T-helper 2 cell treated with Interferon-gamma antibody and Interleukin-4, amounts not matched to agents 100 ng/mL and 5 ng/mL, for 36 hours (primary cell): ENCODE results near the gene TMEM11. TPM values are rescaled to one million over a fixed set of nuclear protein-coding genes. Genes with fewer than 3 reads are reported as not detected.

Experiments used
- intact Hi-C: fragments of 100-400 bp; cut with micrococcal nuclease; formaldehyde crosslinking; loops from one replicate; pipeline ENCODE4 v1.15.1; 2023
- total RNA-seq: library from RNA; stranded (reverse); gene quantifications from 2 replicates; pipeline ENCODE4 v1.2.3, GENCODE V29; 2022

Gene TMEM11
- total RNA-seq, 1 donor from 2014 or later = 20.3 TPM

DNA sequence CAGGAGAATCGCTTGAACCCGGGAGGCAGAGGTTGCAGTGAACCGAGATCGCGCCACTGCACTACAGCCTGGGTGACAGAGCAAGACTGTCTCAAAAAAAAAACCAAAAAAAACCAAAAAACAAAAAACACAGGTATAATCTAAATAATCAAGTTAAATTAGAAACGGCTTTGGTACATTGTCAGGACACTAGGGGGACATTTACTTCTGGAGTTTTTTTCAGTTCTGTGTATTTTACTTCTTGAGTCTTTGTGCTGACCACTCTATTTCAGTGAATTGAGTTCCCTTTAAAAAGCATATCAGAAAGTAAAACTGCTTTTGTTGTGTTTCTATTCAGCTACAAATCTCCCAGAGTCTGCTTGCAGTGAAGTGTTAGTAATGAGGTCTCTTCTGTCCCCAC lies 50.9 kb downstream of the TMEM11 start:
- intact Hi-C loops = no loop called here

GRCh38 chr17:21162394-21162775 lies 51.6 kb downstream of the TMEM11 start:
- intact Hi-C loops = no loop called here

DNA sequence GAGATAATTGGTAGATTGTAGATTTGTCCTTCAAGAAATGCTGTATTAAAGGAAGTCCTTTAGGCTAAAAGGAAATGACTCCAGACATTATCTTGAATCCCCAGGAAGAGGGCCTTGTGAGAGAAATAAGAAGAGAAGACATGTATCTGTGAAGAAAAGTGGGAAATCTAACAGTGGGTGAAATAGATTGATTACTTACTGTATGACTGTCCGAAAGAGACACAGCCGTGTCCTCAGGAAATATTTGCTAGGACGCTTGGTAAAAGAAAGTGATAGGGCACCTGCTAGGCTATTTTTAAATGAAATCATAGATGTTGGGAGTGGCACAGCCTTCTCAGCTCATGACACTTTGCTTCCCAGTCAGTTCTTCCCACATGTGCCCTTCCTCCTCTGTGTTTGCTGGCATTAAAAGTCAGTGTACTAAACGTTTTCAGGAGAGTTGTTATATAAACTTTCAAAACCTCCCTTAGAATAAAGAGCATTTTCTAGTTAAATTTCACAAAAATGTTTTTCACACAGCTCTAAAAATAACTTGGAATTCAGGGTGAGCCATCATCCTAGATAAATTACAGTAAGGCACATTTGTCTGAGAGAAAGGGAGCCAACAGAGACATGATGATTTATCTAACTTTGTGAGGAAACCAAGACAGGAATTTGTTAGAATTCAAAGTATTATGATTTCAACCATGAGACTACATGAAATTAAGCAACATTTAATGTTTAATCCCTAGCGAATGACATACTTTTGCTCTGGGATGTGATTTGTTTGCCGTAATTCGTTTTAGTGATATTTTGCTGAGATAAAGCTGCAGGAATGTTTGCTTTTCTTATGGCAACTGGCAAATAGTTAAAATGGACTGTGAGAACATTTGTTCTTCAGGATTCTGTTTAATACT lies 52.2 kb downstream of the TMEM11 start:
- intact Hi-C loops = no loop called here

- intact Hi-C loops = no loop called here
Observed at GRCh38 chr17:21160401-21160800, 53.6 kb downstream of the TMEM11 start.

- intact Hi-C loops = no loop called here
Observed at GRCh38 chr17:21157586-21158370, 56.2 kb downstream of the TMEM11 start.

DNA sequence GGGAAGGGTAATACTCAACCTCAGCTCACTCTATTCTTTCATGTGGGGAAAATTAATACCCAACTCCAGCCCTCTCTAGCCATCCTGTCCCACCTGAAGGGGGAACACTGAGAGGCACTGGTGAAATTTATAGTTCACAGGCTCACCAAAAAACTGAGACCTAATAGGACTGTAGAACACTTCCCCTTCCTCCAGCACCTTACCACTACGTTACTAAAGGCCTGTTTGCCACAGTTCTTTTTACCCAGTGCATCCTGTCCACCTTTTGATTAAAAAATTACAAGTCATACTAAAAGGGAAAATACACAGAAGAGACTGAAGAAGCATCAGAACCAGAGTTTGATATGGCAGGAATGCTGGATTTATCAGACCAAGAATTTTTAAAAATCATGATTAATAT lies 61.2 kb downstream of the TMEM11 start:
- intact Hi-C loops = no loop called here

DNA sequence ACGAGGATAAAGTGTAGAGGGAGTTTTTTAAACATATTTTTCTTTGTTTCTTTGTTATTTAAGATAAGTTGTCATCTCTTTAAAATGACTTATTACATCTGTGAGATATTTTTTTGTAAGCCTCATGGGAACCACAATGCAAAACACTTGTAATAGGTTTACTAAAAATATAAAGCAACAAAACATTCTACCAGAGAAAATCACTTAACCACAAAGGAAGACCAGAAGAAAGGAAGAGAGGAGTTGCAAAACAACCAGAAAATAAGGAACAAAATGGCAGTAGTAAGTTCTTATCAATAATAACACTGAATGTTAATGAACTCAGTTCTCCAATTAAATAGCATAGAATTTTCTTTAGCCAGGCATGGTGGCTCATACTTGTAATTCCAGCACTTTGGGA lies 64.3 kb downstream of the TMEM11 start:
- intact Hi-C loops = no loop called here

Other genes with a start within 250 kb of the TMEM11 start
- gene USP22, start 171.2 kb downstream of the TMEM11 start, total RNA-seq = 144 and 157 TPM in 2 replicates
- 15.1 and 15.3 TPM in 2 replicates for gene DHRS7B, start 87.2 kb downstream of the TMEM11 start, total RNA-seq
- gene NATD1, start 39.2 kb upstream of the TMEM11 start, total RNA-seq = 1.0 and 1.1 TPM in 2 replicates
- gene MAP2K3, start 70.5 kb upstream of the TMEM11 start, total RNA-seq = 57.8 and 58.0 TPM in 2 replicates
- not detected in 2 replicates for gene KCNJ12, start 162.2 kb upstream of the TMEM11 start, total RNA-seq